H1 (cell line): ENCODE results near the gene YBX2. TPM values are rescaled to one million over a fixed set of nuclear protein-coding genes. Genes with fewer than 3 reads are reported as not detected.
A peak's percentile ranks its signal among the peaks of the same experiment; 100 is the strongest.

Experiments
- ATF2 ChIP-seq: IDR thresholded peaks from 2 replicates; pipeline ENCODE4 v1.6.1; 2012; ENCODE audit warnings: low read length, inconsistent platforms
- BCL11A ChIP-seq, 2 experiments: IDR thresholded peaks; one replicate each; pipeline ENCODE4 v1.6.1; 2011; ENCODE audit warnings: low read depth in 2 of 2, low read length in 2 of 2, mild to moderate bottlenecking in 2 of 2
- BRCA1 ChIP-seq: IDR thresholded peaks from 2 replicates; pipeline ENCODE4 v1.6.1; 2012; ENCODE audit warnings: low read depth, low read length, improper control_type of control experiment
- CBX5 ChIP-seq: fragments of 300-800, 300-1000 bp; sonication (generic); IDR thresholded peaks from 2 replicates; pipeline ENCODE4 v1.7.1; 2016; ENCODE audit warnings: antibody characterized with exemption, low read length, low read depth
- CBX8 ChIP-seq: fragments of 300-800, 300-1000 bp; sonication (generic); IDR thresholded peaks from 2 replicates; pipeline ENCODE4 v1.7.1; 2016; ENCODE audit warnings: low read depth, low read length, borderline replicate concordance
- CHD2 ChIP-seq: IDR thresholded peaks from 2 replicates; pipeline ENCODE4 v1.6.1; 2012; ENCODE audit warnings: low read length, improper control_type of control experiment
- CREB1 ChIP-seq: IDR thresholded peaks from 2 replicates; pipeline ENCODE4 v1.6.1; 2012; ENCODE audit warnings: inconsistent platforms
- EGR1 ChIP-seq: IDR thresholded peaks from 2 replicates; pipeline ENCODE4 v1.6.1; 2011; ENCODE audit warnings: low read depth, low read length, borderline replicate concordance
- GABPA ChIP-seq: IDR thresholded peaks from 2 replicates; pipeline ENCODE4 v1.6.1; 2011; ENCODE audit warnings: mild to moderate bottlenecking, low read length, moderate library complexity, borderline replicate concordance; ENCODE audit not compliant: insufficient read depth
- GTF2F1 ChIP-seq: IDR thresholded peaks from 2 replicates; pipeline ENCODE4 v1.6.1; 2012; ENCODE audit warnings: low read depth, low read length, improper control_type of control experiment, borderline replicate concordance
- HDAC6 ChIP-seq: IDR thresholded peaks from one replicate; pipeline ENCODE4 v1.7.1; 2012; ENCODE audit warnings: low read depth, mild to moderate bottlenecking, inconsistent platforms, low read length, moderate library complexity
- JUND ChIP-seq: IDR thresholded peaks from 2 replicates; pipeline ENCODE4 v1.6.1; 2011; ENCODE audit warnings: mild to moderate bottlenecking, improper control_type of control experiment, low read length
- KDM4A ChIP-seq: IDR thresholded peaks from one replicate; pipeline ENCODE4 v1.7.1; 2012; ENCODE audit warnings: low read depth, mild to moderate bottlenecking, moderate library complexity, low read length, inconsistent platforms; ENCODE audit not compliant: severe bottlenecking
- MAFK ChIP-seq: IDR thresholded peaks from 2 replicates; pipeline ENCODE4 v1.6.1; 2012; ENCODE audit warnings: low read depth, mild to moderate bottlenecking, improper control_type of control experiment, low read length
- POLR2A ChIP-seq, 2 experiments: IDR thresholded peaks; 1 replicate in 1 of 2; 2 replicates in 1 of 2; pipeline ENCODE4 v1.6.1; 2011; ENCODE audit warnings: low read depth in 2 of 2, low read length in 2 of 2, mild to moderate bottlenecking in 2 of 2; ENCODE audit errors: control extremely low read depth in 1 of 2
- POLR2AphosphoS5 ChIP-seq: IDR thresholded peaks from 2 replicates; pipeline ENCODE4 v1.6.1; 2011; ENCODE audit warnings: low read depth, low read length
- RFX5 ChIP-seq: IDR thresholded peaks from 2 replicates; pipeline ENCODE4 v1.6.1; 2011; ENCODE audit warnings: low read depth, low read length, improper control_type of control experiment, borderline replicate concordance
- RNF2 ChIP-seq: fragments of 200-900, 300-1000 bp; sonication (generic); IDR thresholded peaks from 2 replicates; pipeline ENCODE4 v1.7.1; 2016; ENCODE audit warnings: borderline replicate concordance, low read depth, mild to moderate bottlenecking, antibody characterized with exemption, low read length; ENCODE audit not compliant: poor library complexity, severe bottlenecking; ENCODE audit errors: missing control alignments
- SAP30 ChIP-seq: fragments of 300-600 bp; sonication (generic); IDR thresholded peaks from 2 replicates; pipeline ENCODE4 v1.7.1; 2012; ENCODE audit warnings: low read length, moderate library complexity, mild to moderate bottlenecking, inconsistent platforms; ENCODE audit not compliant: insufficient read depth, insufficient replicate concordance
- SIRT6 ChIP-seq: IDR thresholded peaks from one replicate; pipeline ENCODE4 v1.7.1; 2012; ENCODE audit warnings: low read length, inconsistent platforms
- SP1 ChIP-seq: IDR thresholded peaks from 2 replicates; pipeline ENCODE4 v1.6.1; 2011; ENCODE audit warnings: low read depth, low read length
- TCF12 ChIP-seq: IDR thresholded peaks from 2 replicates; pipeline ENCODE4 v1.6.1; 2011; ENCODE audit warnings: low read depth, mild to moderate bottlenecking, low read length
- ZNF274 ChIP-seq: IDR thresholded peaks from 2 replicates; pipeline ENCODE4 v1.7.0; 2012; ENCODE audit warnings: low read length, borderline replicate concordance; ENCODE audit errors: extremely low read depth
- polyA plus RNA-seq, 7 experiments: library from polyadenylated mRNA; depleted of rRNA in 3 of 7; stranded (reverse) in 5 of 7; unstranded in 2 of 7; fragments of >200 nt in 5 of 7; fragments of 200-250 nt in 2 of 7; gene quantifications; 1 replicate in 5 of 7; 2 replicates in 1 of 7; 4 replicates in 1 of 7; pipeline versions ENCODE4 v1.2.1 to v1.2.3, GENCODE V29; 2011 to 2013; ENCODE audit warnings: missing spikeins in 2 of 7, mixed read lengths in 2 of 7
- total RNA-seq: library from RNA; stranded (reverse); fragmentation: NEBNext Ultra II Directional; extraction: Animal tissue kit (Norgen Biotek cat#: 25700); gene quantifications from 2 replicates; pipeline ENCODE4 v1.2.1, GENCODE V29; 2021

YBX2 gene
- total and polyA plus RNA-seq, 2 of the 8 experiments (the other 6 are each of a cell fraction or from before 2014, with no cell fraction given) = 19.2 to 30.5 TPM

DNA sequence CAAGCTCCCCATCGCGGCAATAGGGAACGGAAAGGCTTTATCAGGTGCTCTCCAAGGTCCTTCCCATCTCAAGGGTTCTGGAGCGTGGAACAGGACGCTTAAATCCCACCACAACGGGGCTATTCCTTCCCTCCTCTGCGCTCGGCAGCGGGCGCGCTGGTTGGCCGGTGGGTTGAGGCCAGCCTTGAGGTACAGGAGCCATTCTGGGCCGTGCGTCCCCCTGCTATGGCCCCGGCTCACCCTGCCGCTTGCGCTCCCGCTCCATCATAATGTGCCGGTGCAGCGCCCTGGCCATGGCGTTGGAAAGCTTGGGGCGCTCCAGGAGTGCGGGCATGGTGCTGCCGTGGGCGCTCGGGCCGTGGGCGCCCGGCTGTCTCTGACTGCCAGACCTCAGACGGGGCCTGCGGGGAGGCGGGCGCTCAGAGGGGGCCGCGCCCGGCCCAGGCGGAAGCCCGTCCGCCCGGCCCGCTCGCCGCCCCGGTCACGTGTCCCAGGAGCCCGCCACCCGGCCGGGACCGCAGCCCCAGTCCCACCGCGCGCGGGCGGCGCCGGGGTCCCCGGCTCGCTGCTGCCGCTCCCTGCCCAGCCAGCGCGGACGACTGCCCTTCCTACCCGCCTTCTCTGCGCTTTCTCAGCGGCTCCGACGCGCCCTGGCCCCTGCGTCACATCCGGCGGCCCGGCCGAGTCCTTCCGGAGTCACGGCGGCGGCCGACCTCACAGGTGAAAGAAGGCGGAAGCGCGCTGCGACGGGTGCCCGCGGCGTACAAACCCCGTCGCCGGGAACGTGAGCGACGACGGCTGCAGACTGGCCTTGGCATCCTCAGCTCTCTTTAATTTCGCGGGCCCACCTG lies 20.5 kb upstream of the YBX2 start, which contains the start of gene GPS2 (continued):
- TF ChIP-seq ATF2 (no peak), RFX5 (no peak), BRCA1 (no peak), SIRT6 (no peak), RNF2 (no peak), ZNF274 (no peak), POLR2A (IDR thresholded peaks at IDR 0.05; ENCODE audit: control extremely low read depth in 1 of 2, low read depth in 2 of 2, low read length in 2 of 2) (peak in 1 of 2 experiments; percentile 87; a peak in 2 of 3 replicates), CBX8 (no peak), CREB1 (peak; percentile 93), SAP30 (peak; percentile 93), HDAC6 (no peak), TCF12 (no peak), CBX5 (no peak), SP1 (no peak), GTF2F1 (no peak), POLR2AphosphoS5 (peak; percentile 90), GABPA (peak; percentile 98), JUND (0 out of 2 replicates have a peak, but pooled peaks have one; percentile 27), KDM4A (no peak), CHD2 (peak; percentile 76), EGR1 (no peak), BCL11A (IDR thresholded peaks at IDR 0.05; ENCODE audit: low read depth in 2 of 2, low read length in 2 of 2) (no peak), MAFK (no peak)
